GM11168 (cell line): ENCODE results near the gene DSC3.
"Not testable (repeated sequence)": the region's sequence is repeated elsewhere in the genome, so short reads cannot be mapped to it uniquely, and the experiment has no call there.

Experiments used
- in situ Hi-C: fragments of 300-500 bp; cut with MboI; formaldehyde crosslinking; loops from one replicate; pipeline ENCODE4 v1.12.0; 2022; ENCODE audit warnings: low sequenced_read_pairs; ENCODE audit not compliant: unreplicated experiment

The DSC3 gene

DNA sequence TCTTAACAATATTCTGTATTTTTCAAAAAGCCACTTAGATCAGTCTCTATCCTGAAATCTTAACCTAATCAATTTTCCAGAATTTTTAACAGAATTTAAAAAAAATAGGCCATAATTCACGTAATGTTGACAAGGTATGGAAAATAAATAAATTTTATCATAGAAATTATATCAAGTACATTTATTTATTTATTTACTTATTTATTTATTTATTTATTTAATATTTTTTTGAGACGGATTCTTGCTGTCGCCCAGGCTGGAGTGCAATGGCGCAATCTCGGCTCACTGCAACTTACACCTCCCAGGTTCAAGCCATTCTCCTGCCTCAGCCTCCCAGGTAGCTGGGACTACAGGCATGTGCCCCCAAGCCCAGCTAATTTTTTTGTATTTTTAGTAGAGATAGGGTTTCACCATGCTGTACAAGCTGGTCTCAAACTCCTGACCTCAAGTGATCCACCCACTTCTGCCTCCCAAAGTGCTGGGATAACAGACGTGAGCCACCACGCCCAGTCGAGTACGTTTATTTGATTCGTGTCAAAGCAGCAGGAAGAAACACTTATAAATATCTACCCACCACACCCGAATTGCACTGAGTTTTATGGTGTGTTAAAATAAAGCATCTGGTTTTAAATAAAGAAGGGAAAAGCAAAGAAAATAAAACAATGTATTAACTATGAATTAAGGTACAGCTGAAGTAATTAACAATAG is 60.1 kb downstream of the DSC3 start:
- in situ Hi-C loops: no loop called here

DNA sequence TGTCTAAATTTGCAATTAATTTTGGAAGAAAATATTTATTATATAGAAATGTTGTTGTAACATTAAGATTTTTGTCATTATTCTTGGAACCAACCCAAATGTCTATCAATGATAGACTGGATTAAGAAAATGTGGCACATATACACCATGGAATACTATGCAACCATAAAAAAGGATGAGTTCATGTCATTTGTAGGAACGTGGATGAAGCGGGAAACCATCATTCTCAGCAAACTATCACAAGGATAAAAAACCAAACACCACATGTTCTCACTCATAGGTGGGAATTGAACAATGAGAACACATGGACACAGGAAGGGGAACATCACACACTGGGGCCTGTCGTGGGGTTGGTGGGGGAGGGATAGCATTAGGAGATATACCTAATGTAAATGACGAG is 64.5 kb downstream of the DSC3 start:
- in situ Hi-C loops: not testable (repeated sequence)

DNA sequence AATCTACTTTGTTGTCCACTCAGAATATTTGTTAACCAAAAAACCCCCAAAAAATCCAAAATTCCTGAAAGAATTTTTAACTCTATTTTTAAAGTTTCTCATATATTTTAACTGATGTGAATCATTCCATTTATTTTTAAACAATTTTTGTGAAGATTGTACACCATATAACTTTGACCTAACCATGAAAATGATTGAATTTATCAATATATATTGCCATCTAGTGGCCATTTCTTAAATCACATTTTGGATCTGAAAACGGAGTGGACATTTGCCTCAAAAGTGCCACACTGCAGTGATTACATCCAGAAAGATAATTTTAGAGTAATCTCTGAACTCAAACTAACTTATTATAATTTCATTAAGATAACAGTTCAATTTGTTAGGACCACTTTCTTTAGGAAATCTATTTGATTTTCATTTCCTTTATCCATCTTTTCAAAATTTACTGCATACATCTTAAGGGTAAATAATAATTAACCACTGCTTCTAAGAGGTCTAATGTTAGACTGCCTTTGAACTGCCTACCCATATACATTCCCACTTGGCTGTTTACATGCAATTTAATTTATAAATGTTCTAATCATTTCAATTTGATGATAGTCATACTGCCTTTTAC is 71.1 kb downstream of the DSC3 start:
- in situ Hi-C loops: no loop called here

DNA sequence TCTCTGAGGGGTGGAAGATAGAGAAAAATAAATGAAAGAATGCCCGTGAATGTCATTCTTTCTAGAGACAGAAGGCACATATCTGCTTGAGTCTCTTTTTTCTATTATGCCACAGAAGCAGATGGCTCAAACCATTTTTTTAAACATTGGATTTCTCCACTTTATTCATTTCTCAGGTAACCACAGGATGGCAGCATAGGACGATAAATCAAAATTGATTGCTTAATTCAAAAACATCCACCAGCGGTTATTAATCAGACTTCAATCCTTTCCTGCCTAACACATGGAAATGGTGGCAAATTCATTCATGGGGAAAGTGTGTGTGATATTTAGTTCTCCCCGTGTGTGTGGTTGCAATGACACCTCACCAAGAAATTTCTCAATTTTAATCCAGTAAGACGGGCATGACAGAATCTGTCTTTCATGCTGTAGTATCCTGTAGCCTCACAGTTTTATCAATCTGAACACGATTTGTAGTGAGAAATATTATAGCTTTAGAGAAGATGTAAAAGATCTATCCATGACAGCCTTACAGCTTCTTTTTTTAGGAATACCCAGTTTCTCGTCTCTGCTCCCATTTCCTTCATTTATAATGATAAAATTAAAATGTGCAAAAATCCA is 72.2 kb downstream of the DSC3 start:
- in situ Hi-C loops: no loop called here

DNA sequence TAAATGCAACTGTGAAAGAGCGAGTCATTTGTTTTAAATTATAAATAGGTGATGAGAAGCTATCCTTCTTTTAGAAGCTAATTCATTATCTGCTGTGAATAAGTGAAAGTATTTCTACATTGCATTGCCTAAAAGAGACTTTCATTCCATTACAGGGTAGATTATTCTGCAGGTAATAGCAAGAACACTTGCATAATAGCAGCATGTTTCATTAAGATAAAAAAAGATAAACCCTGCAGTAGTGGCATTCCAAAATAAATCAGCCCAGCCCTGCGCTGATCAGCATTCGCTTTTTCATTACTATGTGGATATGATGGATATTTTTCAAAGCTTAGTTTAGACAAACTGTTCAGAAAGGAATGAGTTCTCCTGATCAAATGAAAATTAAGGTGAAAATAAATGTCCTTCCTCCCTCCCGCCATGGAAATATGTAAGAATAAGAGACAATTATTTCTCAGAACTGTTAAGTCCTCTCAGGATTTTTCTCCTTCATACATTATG is 72.8 kb downstream of the DSC3 start:
- in situ Hi-C loops: no loop called here

DNA sequence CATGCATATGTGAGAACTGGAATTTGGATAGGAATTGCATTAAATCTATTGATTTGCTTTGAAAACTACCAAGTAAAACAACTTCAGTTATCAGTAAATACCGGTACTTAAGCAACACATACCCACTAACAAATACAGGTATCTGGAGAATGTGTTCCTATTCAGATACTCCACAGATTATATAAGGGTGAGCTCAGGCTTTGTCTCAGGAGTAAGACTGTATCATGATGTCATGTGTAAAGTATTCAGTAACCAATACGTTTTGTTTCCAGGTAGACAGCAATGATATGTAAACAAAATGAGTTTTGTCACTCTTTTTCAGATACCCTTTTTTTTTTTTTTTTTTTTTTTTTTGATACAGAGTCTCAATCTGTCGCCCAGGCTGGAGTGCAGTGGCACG is 74.8 kb downstream of the DSC3 start:
- in situ Hi-C loops: no loop called here

DNA sequence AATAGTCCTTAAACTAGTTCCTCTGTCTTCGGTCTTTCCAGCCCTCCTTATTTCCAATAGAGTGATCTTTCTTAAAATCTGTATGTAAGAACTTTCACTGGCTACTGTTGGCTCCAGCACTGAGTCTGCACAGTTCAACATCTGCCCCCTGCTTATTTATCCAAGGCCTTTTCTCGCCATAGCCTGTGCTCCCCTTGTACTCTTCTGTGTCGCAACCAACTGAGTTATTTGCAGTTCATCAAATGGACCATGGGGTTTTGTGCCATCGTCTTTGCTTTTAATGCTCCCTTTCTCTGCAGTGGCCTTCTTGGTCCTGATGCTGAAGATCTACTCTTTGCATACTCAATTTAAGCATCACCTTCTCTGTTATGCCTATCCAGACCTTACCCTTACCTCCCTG is 77.3 kb downstream of the DSC3 start:
- in situ Hi-C loops: no loop called here

DNA sequence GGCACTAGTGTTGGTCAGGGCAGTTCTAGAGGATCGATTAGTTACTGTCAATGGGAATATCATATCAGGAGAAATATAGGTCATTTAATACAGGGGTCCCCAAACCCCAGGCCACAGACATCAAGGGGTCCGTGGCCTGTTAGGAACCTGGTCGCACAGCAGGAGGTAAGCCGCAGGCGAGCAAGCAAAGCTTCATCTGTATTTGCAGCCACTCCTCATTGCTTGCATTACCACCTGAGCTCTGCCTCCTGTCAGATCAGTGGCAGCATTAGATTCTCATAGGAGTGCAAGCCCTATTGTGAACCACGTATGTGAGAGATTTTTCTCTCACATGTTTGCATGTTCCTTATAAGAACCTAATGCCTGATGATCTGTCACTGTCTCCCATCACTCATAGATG is 81.9 kb downstream of the DSC3 start:
- in situ Hi-C loops: no loop called here

DNA sequence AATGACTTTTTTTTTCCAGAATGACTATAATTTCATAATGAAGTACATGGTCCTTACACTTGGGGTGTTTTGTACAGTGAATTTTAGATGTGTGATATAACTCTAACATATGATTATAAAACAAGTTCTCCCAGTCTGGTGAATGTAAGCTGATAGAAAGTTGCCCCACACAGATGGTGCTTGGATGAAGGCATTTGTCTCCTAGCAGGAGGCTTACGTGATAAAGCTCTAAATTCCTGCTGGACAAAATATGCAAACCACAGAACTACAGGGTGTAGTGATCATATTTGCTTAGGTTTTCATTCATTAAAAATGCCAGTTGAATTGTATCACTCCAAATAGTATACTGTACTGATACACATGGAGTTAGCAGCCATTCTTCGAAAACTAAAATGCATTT is 85.5 kb downstream of the DSC3 start:
- in situ Hi-C loops: no loop called here

DNA sequence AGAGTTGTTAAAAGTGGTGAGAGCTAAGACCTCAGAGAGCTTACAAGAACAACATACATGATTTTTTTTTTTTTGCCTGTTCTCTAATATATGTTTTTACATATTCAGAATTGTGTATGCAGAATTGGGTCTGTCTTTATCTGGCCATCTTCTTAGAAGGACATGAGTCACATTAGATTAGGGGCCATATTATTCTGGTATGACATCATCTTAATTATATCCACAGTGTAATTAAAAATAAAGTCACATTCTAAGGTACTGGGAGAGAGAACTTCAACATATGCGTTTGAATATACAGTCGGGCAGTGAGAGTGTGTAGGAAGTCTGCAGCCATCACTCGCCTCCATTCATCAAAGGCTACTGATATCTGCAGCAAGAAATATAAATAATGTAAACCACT is 88.3 kb downstream of the DSC3 start:
- in situ Hi-C loops: no loop called here

DNA sequence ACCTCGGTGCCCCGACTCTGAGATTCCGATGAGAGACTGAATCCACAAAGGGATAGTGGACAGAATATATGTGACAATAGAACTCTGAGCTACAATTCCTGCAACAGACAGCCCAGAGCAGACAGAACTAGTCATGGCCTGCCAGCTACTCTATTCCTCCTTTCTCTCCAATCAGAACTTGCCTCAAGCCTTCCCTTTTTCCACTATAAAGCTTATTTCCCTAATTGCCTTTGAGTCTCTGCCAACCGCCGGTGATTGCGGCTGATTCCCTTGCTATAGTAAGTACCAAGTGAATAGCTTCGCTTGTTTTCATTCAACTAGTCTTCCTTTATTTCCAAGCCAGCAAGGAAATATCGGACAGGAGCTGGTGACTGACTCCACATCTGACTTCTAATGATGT is 96.8 kb downstream of the DSC3 start:
- in situ Hi-C loops: no loop called here

DNA sequence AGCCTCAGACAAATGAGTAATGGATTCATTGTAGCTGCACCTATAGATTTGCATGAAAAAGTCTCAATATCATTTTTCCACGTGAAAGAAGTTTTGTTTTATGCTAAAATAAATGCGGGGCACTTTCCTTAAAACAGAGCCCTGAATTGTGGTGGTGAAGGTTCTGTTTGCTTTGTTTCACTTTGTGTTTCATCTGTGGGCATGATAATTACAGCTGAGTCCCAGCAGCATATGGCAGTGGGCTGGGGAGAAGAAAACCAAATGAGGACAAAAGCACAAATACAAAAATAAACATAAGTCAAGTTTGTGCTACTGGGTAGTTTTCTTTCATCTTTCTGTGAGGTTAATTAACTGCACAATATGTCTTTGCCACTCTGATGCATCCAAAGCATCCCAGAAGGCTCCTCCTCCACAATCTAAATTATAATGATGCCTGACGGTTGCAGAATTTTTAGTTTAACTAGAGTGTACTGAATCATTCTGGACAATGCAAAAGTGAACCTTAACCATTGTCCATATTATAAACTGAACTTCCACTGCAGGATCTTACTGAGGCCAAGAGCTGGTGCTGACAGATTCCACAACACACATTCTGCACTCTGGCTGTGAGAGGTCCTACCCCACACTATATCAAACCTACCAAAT is 97.6 kb downstream of the DSC3 start:
- in situ Hi-C loops: no loop called here

DNA sequence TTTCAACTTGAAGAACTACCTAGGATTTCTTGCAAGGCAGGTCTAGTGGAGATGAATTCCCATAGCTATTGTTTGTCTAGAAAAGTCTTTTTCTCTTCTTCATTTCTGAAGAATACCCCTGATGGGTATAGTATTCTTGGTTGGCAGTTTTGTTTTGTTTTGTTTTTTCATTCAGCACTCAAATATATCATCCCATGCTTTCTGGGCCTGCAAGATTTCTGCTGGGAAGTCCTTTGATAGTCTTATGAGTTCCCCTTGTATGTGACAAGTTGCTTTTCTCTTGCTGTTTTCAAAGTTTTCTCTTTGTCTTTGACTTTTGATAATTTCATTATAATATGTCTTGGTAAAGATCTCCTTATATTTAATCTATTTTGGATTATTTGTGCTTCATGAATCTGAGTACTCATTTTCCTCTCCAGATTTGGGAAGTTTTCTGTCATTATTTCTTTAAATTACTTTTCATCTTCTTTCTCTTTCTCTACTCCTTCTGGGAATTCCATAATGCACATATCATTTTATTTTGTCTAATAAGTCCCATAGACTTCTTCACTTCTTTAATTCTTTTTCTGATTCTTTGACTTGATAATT is 101.5 kb downstream of the DSC3 start:
- in situ Hi-C loops: no loop called here
